Fibroblast of the aortic adventitia (primary cell): ENCODE results near the gene PHACTR1. TPM values are rescaled to one million over a fixed set of nuclear protein-coding genes. Genes with fewer than 3 reads are reported as not detected.
A peak's percentile ranks its signal among the peaks of the same experiment; 100 is the strongest.

ENCODE experiments used
- DNase-seq: peaks from one replicate; pipeline ENCODE4 v3.0.0-alpha.2; 2010; ENCODE audit warnings: low read depth
- H3K4me3 ChIP-seq: 2 replicates; pipeline ENCODE4 v1.5.1; 2011; ENCODE audit warnings: low read depth, mild to moderate bottlenecking, control low read depth, low read length, moderate library complexity
- CTCF ChIP-seq: IDR thresholded peaks from 2 replicates; pipeline ENCODE4 v1.5.1; 2011; ENCODE audit warnings: mild to moderate bottlenecking, low read length, control low read depth, inconsistent platforms; ENCODE audit not compliant: insufficient read depth
- total RNA-seq: library from RNA; depleted of rRNA; stranded (reverse); fragments of >200 nt; gene quantifications from 2 replicates; pipeline ENCODE4 v1.2.3, GENCODE V29; 2012; ENCODE audit warnings: low replicate concordance

Gene PHACTR1
- total RNA-seq, 1 donor: 0.99 TPM

DNA sequence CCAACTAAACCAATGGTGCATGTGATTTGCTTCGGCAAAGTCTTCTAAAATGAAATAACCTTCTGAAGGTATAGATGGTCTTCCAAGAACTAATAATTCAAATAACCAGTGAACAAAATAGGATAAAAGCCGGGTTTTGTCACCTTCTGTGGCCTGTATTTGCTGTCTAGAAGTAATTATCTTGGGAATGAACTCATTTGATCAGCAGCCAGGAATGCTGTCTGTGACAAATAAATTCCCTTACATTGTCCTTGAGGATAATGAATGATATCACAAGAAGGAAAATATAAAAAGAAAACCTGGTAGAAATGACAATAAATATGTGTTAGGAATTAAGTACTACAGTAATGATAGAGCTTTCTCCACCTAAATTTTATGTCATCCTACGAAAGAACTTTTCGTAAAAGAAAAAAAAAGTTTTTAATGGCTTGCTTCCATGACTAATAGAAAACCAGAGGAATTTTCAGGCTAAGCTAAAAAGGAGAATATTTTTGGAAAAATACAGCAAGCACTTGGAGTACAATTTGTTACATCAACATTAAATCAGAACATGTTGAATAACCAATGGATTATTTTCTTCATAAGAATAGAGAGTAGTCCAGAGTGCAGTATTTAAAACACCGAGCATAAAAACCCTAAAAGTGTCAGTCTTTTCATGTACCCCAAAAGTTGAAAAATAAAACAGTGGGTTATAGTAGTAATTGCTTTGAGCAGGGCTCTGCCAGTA, 364.1 kb downstream of the PHACTR1 start:
- H3K4me3 ChIP-seq: no peak overlapping the region
- no peak for TF ChIP-seq CTCF
- DNase-seq: no peak

DNA sequence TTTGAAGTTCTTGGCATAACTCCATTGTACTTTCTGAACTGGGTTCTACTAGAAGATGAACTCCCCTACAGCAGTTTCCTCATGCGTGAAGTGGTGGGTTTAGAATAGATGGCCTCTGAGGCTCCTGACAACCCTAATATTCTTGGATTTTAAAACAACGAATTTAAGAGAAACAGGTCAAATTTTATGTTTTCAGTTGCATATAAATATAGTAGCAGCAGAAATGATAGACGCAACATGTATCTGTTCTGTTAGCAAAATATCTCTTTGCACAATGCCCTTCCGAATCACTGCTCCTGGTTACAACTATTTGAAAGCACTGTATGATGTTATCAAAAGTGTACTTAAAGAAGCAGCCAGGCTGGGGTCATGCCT, 364.6 kb downstream of the PHACTR1 start:
- no peak overlapping the region for H3K4me3 ChIP-seq
- no peak for DNase-seq
- no peak for TF ChIP-seq CTCF

GRCh38 chr6:13089296-13089994, 372.9 kb downstream of the PHACTR1 start:
- peak; percentile 30 for DNase-seq
- TF ChIP-seq CTCF: no peak

GRCh38 chr6:13091192-13091591, 374.6 kb downstream of the PHACTR1 start:
- no peak overlapping the region for H3K4me3 ChIP-seq
- no peak for DNase-seq
- no peak for TF ChIP-seq CTCF

More at GRCh38 chr6:13089296-13089994, 372.9 kb downstream of the PHACTR1 start:
- H3K4me3 ChIP-seq: no peak overlapping the region

- no peak for DNase-seq
- H3K4me3 ChIP-seq: no peak overlapping the region
- TF ChIP-seq CTCF: no peak
These were observed 378.3 kb downstream of the PHACTR1 start for GRCh38 chr6:13094781-13095425.

- H3K4me3 ChIP-seq: no peak overlapping the region
- no peak for DNase-seq
- TF ChIP-seq CTCF: no peak
These were observed 379.5 kb downstream of the PHACTR1 start for GRCh38 chr6:13096084-13096483.
